22Rv1 (cell line): ENCODE results near the gene CINP.
A peak's percentile ranks its signal among the peaks of the same experiment; 100 is the strongest.

Experiments
- H3K27ac ChIP-seq: fragments of 450-650 bp; 2 replicates; pipeline ENCODE4 v1.5.1; 2017
- ZFX ChIP-seq: fragments of 450-650 bp; IDR thresholded peaks from 2 replicates; pipeline ENCODE4 v1.6.1; 2017; ENCODE audit warnings: antibody characterized with exemption, borderline replicate concordance
- TF ChIP-seq, protein P1 (sequence below): fragments of 450-650 bp; IDR thresholded peaks from 2 replicates; pipeline ENCODE4 v1.5.1; 2017; ENCODE audit warnings: mild to moderate bottlenecking

CINP gene

GRCh38 chr14:102373110-102373509 lies 10.4 kb upstream of the CINP start:
- H3K27ac ChIP-seq, result no peak overlapping the region
- TF ChIP-seq, protein P1, sequence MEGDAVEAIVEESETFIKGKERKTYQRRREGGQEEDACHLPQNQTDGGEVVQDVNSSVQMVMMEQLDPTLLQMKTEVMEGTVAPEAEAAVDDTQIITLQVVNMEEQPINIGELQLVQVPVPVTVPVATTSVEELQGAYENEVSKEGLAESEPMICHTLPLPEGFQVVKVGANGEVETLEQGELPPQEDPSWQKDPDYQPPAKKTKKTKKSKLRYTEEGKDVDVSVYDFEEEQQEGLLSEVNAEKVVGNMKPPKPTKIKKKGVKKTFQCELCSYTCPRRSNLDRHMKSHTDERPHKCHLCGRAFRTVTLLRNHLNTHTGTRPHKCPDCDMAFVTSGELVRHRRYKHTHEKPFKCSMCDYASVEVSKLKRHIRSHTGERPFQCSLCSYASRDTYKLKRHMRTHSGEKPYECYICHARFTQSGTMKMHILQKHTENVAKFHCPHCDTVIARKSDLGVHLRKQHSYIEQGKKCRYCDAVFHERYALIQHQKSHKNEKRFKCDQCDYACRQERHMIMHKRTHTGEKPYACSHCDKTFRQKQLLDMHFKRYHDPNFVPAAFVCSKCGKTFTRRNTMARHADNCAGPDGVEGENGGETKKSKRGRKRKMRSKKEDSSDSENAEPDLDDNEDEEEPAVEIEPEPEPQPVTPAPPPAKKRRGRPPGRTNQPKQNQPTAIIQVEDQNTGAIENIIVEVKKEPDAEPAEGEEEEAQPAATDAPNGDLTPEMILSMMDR, result no peak
- TF ChIP-seq ZFX, result no peak

DNA sequence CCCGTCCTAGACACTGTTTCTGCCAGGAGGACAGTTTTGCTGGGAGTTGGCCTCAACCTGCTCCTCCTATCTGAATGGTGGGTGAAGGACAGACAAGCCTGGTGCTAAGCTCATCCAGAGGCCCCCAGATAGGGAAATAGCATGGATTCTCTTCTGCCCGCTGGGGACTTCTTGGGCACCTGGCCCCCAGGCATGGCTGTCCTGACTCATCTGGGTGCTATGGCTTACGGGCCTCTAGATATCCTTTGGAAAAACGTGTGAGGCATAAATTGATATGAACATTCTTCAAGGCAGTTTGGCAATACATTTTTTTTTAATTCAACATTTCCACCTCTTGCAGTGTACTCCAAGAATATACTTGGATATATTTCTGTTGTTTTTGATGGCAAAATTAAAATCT lies 8.7 kb upstream of the CINP start:
- no peak for TF ChIP-seq ZFX
- TF ChIP-seq, protein P1, result no peak
- H3K27ac ChIP-seq, result no peak overlapping the region

DNA sequence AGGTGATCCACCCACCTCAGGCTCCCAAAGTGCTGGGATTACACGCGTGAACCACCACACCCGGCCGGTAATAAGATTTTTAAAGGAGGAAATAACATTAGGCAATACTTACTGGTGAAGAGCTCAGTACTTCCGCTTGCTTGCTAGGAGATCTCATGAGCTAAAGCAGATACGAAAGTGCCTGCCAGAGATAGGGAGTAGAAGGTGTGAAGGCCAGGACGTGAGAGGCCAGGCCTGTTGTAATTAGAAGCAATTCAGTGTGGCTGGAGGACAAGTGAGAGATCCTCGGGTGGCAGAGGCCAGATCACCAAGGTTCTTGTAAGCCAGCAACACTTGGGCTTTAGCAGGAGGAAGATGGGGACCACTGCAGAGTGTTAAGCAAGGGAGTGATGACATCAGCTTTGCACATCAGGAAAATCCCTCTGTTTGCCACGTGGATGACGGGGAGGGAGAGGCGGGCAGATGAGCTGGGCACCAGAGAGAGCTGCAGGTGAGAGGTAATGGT lies 7.7 kb upstream of the CINP start:
- no peak overlapping the region for H3K27ac ChIP-seq
- no peak for TF ChIP-seq ZFX
- TF ChIP-seq, protein P1, result no peak

DNA sequence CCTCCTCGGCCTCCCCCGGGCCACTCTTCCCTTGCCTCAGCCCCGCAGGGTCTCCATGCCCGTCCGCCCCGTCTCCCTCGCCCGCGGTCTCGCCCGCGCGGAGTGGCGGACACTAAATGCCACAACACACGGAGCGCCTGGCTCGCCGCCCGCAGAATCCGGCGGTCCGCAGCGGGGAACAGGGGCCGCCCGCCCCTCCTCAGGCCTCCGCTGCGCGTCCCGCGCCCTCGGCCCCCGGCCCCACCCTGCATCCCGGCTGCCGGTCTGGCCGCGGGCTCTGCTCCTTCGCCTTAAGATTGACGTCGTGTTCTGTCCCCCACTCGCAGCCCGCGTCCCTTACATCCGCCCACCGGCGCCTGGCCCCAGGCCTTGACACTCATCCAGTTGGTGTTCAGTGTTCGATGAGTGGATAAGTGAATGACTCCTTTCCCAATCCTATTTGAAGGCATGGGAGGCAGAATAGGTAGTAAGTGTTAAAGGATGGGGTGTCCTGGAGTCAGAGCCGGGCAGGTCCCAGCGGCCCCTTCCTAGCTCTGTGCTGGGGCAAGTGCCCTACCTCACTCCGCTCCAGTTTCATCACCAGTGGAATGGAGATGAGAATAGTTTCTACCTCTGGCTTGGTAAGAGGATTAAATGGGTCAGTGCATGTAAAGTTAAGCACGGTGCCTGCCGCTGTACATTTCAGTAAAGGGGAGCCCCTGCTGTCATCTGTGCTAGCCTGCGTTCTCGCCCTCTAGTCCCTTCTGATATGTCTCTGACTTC lies 673 bp upstream of the CINP start:
- TF ChIP-seq ZFX, result no peak
- TF ChIP-seq, protein P1, result no peak

GRCh38 chr14:102362084-102362483 lies 606 bp downstream of the CINP start:
- peak overlapping the region; percentile 66 for H3K27ac ChIP-seq

More for the DNA sequence above, 673 bp upstream of the CINP start:
- H3K27ac ChIP-seq, result peak overlapping the region; percentile 66

DNA sequence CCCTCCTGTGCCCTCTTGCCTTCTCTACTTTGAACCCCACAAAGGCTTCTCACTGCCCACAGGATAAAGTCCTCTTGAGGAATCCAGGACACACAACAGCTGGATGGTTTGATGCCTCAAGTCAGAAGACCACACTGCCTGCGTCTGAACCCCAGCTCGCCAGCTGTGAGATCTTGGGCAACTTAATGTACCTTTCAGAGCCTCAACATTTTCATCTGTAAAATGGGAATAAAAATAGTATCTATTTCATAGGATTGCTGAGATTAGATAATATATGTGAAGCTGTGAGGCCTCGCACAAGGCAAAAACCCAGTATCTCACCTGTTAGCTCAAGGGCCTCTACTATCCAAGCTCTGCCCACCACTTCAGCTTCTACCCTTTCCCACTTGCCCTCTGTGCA lies 2.3 kb downstream of the CINP start:
- TF ChIP-seq ZFX, result no peak
- TF ChIP-seq, protein P1, result no peak
- H3K27ac ChIP-seq, result no peak overlapping the region

More at GRCh38 chr14:102362084-102362483, 606 bp downstream of the CINP start:
- TF ChIP-seq ZFX, result no peak
- TF ChIP-seq, protein P1, result no peak

DNA sequence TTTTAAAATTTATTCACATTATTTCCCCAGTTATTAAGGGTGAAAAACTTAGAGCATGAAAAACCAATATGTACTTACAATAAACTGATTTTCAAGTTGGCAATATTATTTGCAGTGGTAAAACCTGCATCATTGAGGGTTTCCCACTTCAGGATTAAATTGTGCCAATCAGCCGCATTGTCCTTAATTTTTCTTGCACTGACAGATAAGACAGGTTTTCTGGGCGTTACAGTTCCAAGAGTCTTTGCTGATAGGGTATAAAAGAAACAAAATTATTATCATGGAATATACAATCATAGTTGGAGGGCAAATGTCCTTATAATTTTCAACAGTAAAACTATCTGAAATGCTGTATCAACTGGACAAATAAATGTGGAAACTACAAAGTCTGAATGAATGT lies 3.3 kb downstream of the CINP start:
- TF ChIP-seq ZFX, result no peak
- no peak overlapping the region for H3K27ac ChIP-seq
